GM12892 (cell line): ENCODE results near the gene FBXW5.

Experiments used
- POLR2A ChIP-seq: IDR thresholded peaks from 2 replicates; pipeline ENCODE4 v1.6.1; 2011; ENCODE audit warnings: low read depth, low read length, control low read depth
- POLR2AphosphoS5 ChIP-seq: IDR thresholded peaks from 2 replicates; pipeline ENCODE4 v1.6.1; 2011; ENCODE audit warnings: low read depth, low read length, control low read depth
- TAF1 ChIP-seq: IDR thresholded peaks from 2 replicates; pipeline ENCODE4 v1.6.1; 2011; ENCODE audit warnings: low read depth, mild to moderate bottlenecking, control low read depth, low read length, borderline replicate concordance

DNA sequence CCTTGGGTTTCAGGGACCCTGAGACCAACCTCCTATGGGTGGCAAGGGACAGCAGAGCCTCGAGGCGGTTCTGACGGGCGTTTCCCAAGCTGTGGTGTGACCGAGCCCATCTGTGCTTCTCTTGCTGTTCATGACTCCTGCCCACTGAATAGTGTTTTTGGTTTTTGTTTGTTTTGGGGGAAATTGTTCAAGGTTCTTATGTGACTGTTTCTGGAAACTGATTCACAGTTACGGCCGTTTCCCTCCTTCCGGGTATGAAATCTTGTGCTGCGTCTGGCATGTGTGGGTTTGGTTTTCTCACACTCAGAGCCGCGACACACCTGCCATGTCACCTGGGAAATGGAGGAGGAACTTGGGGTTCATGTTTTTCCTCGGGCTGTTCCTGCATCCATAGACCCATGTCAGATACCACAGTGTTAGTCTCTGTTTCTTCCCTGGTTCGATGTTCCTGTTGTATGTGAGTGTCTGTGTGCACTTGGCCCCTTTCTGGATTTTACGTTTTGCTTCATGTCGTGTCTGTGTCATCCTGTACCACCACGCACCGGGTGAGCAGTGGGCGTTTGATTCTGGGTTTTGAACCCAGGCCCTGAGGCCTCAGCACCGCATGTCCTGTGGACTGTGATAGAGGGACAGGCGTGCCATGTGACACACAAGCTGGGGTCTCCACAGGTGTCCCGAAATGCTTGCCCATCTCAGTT is 28.8 kb downstream of the FBXW5 start:
- TF ChIP-seq POLR2A = no peak
- TF ChIP-seq TAF1 = no peak
- TF ChIP-seq POLR2AphosphoS5 = no peak
